NT2/D1 (cell line): Measurements from ENCODE around the gene PARVG.

Experiments used
- DNase-seq: peaks from one replicate; pipeline ENCODE4 v3.0.0-alpha.2; 2011; ENCODE audit warnings: low read depth, low spot score
- H3K27me3 ChIP-seq: 2 replicates; pipeline ENCODE4 v1.6.0; 2011; ENCODE audit warnings: mild to moderate bottlenecking; ENCODE audit not compliant: insufficient read length, insufficient read depth
- H3K36me3 ChIP-seq: 2 replicates; pipeline ENCODE4 v1.6.1; 2011; ENCODE audit warnings: mild to moderate bottlenecking, low read length, mixed read lengths; ENCODE audit not compliant: insufficient read depth, insufficient read length
- H3K4me1 ChIP-seq: 2 replicates; pipeline ENCODE4 v1.5.1; 2011; ENCODE audit not compliant: insufficient read depth, insufficient read length
- H3K4me3 ChIP-seq: 2 replicates; pipeline ENCODE4 v1.5.1; 2011; ENCODE audit warnings: low read depth; ENCODE audit not compliant: insufficient read length
- H3K9ac ChIP-seq: 2 replicates; pipeline ENCODE4 v1.6.0; 2011; ENCODE audit warnings: low read depth; ENCODE audit not compliant: insufficient read length
- H3K9me3 ChIP-seq: 2 replicates; pipeline ENCODE4 v1.5.1; 2011; ENCODE audit warnings: mild to moderate bottlenecking, low read length; ENCODE audit not compliant: insufficient read depth
- SUZ12 ChIP-seq: IDR thresholded peaks from 2 replicates; pipeline ENCODE4 v1.6.1; 2011; ENCODE audit not compliant: insufficient read length, insufficient read depth; ENCODE audit errors: extremely low read depth
- YY1 ChIP-seq: IDR thresholded peaks from 2 replicates; pipeline ENCODE4 v1.6.1; 2011; ENCODE audit not compliant: insufficient read length, insufficient read depth
- ZNF274 ChIP-seq: IDR thresholded peaks from 2 replicates; pipeline ENCODE4 v1.6.1; 2011; ENCODE audit warnings: mild to moderate bottlenecking, low read depth, low read length

PARVG gene

DNA sequence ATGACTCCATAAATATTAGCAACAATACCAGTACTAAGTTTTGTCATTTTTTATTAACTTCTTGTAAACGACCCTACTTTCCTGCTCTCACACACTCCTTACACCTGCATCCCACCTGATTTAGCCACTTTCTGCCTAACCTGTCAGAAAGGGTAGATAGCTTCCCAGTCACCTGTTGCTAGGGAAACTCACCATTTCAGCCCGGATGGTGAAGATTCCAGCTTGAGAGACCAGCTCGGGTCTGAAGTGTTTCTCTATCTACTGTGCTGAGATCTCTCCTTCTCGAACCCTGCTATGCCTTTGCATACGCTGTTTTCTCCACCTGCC is at the start of gene PARVG:
TSS of gene PARVG (plus strand) at position 220 of the 327 bp plus-strand sequence. CDS start 2,405 bp downstream, outside the sequence.
- Histone ChIP-seq H3K36me3 (no peaks in the 10 kb centered on the region), H3K9me3 (no peaks in the 10 kb centered on the region), H3K4me1 (peaks cover 6% of the 10 kb centered on the region), H3K4me3 (no peak within 1 kb of the TSS), H3K27me3 (no peaks in the 10 kb centered on the region), H3K9ac (no peak within 1 kb of the TSS)
- no peak for DNase-seq
- TF ChIP-seq SUZ12 (no peak), YY1 (no peak), ZNF274 (no peak)

DNA sequence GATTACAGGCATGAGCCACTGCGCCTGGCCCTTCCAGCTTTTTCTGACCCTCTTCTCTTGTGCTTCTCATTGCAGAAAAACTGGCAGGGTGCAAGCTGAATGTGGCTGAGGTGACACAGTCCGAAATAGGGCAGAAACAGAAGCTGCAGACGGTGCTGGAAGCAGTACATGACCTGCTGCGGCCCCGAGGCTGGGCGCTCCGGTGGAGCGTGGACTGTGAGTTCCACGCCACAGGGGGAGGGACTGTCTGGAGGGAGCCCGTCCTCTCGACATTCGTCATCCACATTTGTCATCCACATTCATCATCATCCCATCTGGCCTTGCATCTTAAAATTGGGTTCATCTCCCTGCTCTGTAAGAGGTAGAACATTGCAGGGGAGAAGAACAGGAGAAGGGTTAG is 49.3 kb upstream of the PARVG start:
- no peaks in the 10 kb centered on the region for H3K4me1 ChIP-seq
- peaks cover 4% of the 10 kb centered on the region for H3K36me3 ChIP-seq
- DNase-seq: no peak
- peaks cover 20% of the 10 kb centered on the region for H3K9me3 ChIP-seq
- no peak overlapping the region for H3K9ac ChIP-seq
- H3K4me3 ChIP-seq: no peak overlapping the region
- no peaks in the 10 kb centered on the region for H3K27me3 ChIP-seq
- TF ChIP-seq SUZ12 (no peak), YY1 (no peak), ZNF274 (no peak)

- H3K36me3 ChIP-seq: peaks cover 6% of the 10 kb centered on the region
- TF ChIP-seq SUZ12 (no peak), YY1 (no peak), ZNF274 (no peak)
- H3K4me1 ChIP-seq: no peaks in the 10 kb centered on the region
- H3K9me3 ChIP-seq: peaks cover 20% of the 10 kb centered on the region
- H3K9ac ChIP-seq: no peak overlapping the region
- H3K27me3 ChIP-seq: no peaks in the 10 kb centered on the region
- H3K4me3 ChIP-seq: no peak overlapping the region
- no peak for DNase-seq
Observed at GRCh38 chr22:44131989-44132685, 48.6 kb upstream of the PARVG start.

GRCh38 chr22:44132724-44133123 is 48.0 kb upstream of the PARVG start:
- no peaks in the 10 kb centered on the region for H3K4me1 ChIP-seq
- no peak for DNase-seq
- peaks cover 8% of the 10 kb centered on the region for H3K36me3 ChIP-seq
- no peak overlapping the region for H3K4me3 ChIP-seq
- peaks cover 21% of the 10 kb centered on the region for H3K9me3 ChIP-seq
- no peaks in the 10 kb centered on the region for H3K27me3 ChIP-seq
- no peak overlapping the region for H3K9ac ChIP-seq
- TF ChIP-seq SUZ12 (no peak), YY1 (no peak), ZNF274 (no peak)

DNA sequence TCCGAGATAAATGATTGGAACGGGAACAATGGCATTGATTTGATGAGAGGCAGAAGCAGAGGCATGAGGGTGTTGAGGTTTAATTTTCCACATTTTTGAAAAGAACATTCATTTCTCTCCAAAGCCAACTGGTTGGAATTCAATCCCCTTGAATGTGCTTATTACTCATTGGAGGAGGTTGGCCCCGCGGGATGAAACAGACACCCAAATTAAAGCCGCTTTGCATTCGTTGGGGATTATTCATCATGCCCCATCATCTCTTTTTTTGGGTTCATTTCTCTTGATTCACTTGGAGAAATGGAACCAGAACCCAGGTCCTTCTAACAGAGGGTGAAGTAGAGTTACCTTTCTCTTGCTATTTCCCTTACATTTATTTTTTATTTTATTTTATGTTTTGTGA is 47.6 kb upstream of the PARVG start:
- H3K36me3 ChIP-seq: peaks cover 8% of the 10 kb centered on the region
- H3K4me3 ChIP-seq: no peak overlapping the region
- H3K9me3 ChIP-seq: peaks cover 26% of the 10 kb centered on the region
- no peak overlapping the region for H3K9ac ChIP-seq
- no peak for TF ChIP-seq YY1
- no peak for TF ChIP-seq SUZ12
- no peak for TF ChIP-seq ZNF274
- no peaks in the 10 kb centered on the region for H3K27me3 ChIP-seq
- no peaks in the 10 kb centered on the region for H3K4me1 ChIP-seq
- DNase-seq: no peak

- Histone ChIP-seq H3K4me1 (no peaks in the 10 kb centered on the region), H3K27me3 (no peaks in the 10 kb centered on the region), H3K4me3 (no peak overlapping the region), H3K9me3 (peaks cover 28% of the 10 kb centered on the region), H3K36me3 (peaks cover 8% of the 10 kb centered on the region), H3K9ac (no peak overlapping the region)
- TF ChIP-seq YY1: no peak
- TF ChIP-seq SUZ12: no peak
- TF ChIP-seq ZNF274: no peak
- no peak for DNase-seq
Observed at GRCh38 chr22:44133901-44134571, 46.7 kb upstream of the PARVG start.

GRCh38 chr22:44136112-44136511 is 44.6 kb upstream of the PARVG start:
- H3K4me1 ChIP-seq: no peaks in the 10 kb centered on the region
- no peak overlapping the region for H3K9ac ChIP-seq
- peaks cover 28% of the 10 kb centered on the region for H3K9me3 ChIP-seq
- H3K36me3 ChIP-seq: peaks cover 8% of the 10 kb centered on the region
- H3K27me3 ChIP-seq: no peaks in the 10 kb centered on the region
- TF ChIP-seq YY1 (no peak), ZNF274 (no peak), SUZ12 (no peak)
- DNase-seq: no peak
- no peak overlapping the region for H3K4me3 ChIP-seq
